GM18868 (cell line): ENCODE measurements around the gene TIGD7.
"Not testable (repeated sequence)": the region's sequence is repeated elsewhere in the genome, so short reads cannot be mapped to it uniquely, and the experiment has no call there.

ENCODE experiments used
- ATAC-seq: cut with Tn5 transposase; IDR thresholded peaks from one replicate; pipeline ENCODE4 v1.9.1; 2021; ENCODE audit warnings: mild to moderate bottlenecking, moderate library complexity; ENCODE audit not compliant: unreplicated experiment

The TIGD7 gene

GRCh38 chr16:3282730-3283542 lies 22.3 kb downstream of the TIGD7 start, which contains the start of gene ZNF263:
Gene ZNF263, plus strand, starts transcription at chr16:3283491. Its CDS starts 328 bp downstream, at chr16:3283819.
- ATAC-seq: peak; percentile 82

GRCh38 chr16:3282103-3282729 lies 23.0 kb downstream of the TIGD7 start:
- peak; percentile 26 for ATAC-seq

GRCh38 chr16:3281222-3281820 lies 23.9 kb downstream of the TIGD7 start:
- no peak for ATAC-seq

- ATAC-seq: no peak
Observed at GRCh38 chr16:3276679-3277078, 28.6 kb downstream of the TIGD7 start.

- no peak for ATAC-seq
Observed at GRCh38 chr16:3274947-3275346, 30.3 kb downstream of the TIGD7 start.

- ATAC-seq: no peak
Observed at GRCh38 chr16:3274490-3274889, 30.7 kb downstream of the TIGD7 start.

GRCh38 chr16:3271281-3271680 lies 33.9 kb downstream of the TIGD7 start:
- ATAC-seq: not testable (repeated sequence)

GRCh38 chr16:3270718-3271117 lies 34.5 kb downstream of the TIGD7 start:
- ATAC-seq: not testable (repeated sequence)

GRCh38 chr16:3268294-3268693 lies 36.9 kb downstream of the TIGD7 start:
- ATAC-seq: no peak

GRCh38 chr16:3266873-3267537 lies 38.2 kb downstream of the TIGD7 start:
- ATAC-seq: no peak

GRCh38 chr16:3264137-3265036 lies 40.8 kb downstream of the TIGD7 start:
- ATAC-seq: peak; percentile 90

GRCh38 chr16:3262517-3262916 lies 42.7 kb downstream of the TIGD7 start:
- no peak for ATAC-seq

- no peak for ATAC-seq
Observed at GRCh38 chr16:3259836-3260235, 45.4 kb downstream of the TIGD7 start.

GRCh38 chr16:3256866-3257465 lies 48.3 kb downstream of the TIGD7 start:
- no peak for ATAC-seq

- no peak for ATAC-seq
Observed at GRCh38 chr16:3256146-3256865, 48.9 kb downstream of the TIGD7 start, which contains the start of gene MEFV. Gene MEFV, minus strand, starts transcription at chr16:3256633. Its CDS starts 46 bp downstream, at chr16:3256587.

- ATAC-seq: no peak
Observed at GRCh38 chr16:3254309-3254708, 50.9 kb downstream of the TIGD7 start.

- no peak for ATAC-seq
Observed at GRCh38 chr16:3252967-3253366, 52.3 kb downstream of the TIGD7 start.

GRCh38 chr16:3249451-3249850 lies 55.8 kb downstream of the TIGD7 start:
- no peak for ATAC-seq

- ATAC-seq: no peak
Observed at GRCh38 chr16:3249020-3249419, 56.2 kb downstream of the TIGD7 start.
